GM18505 (cell line): ENCODE data around the gene SAMD4B.
"Not testable (repeated sequence)": the region's sequence is repeated elsewhere in the genome, so short reads cannot be mapped to it uniquely, and the experiment has no call there.

Source experiments
- ATAC-seq: cut with Tn5 transposase; IDR thresholded peaks from one replicate; pipeline ENCODE4 v1.9.1; 2021; ENCODE audit not compliant: unreplicated experiment
- POLR2A ChIP-seq: IDR thresholded peaks from 4 replicates; pipeline ENCODE4 v1.6.1; 2011; ENCODE audit warnings: borderline replicate concordance; ENCODE audit not compliant: insufficient read depth, insufficient read length; ENCODE audit errors: extremely low read depth

Gene SAMD4B

DNA sequence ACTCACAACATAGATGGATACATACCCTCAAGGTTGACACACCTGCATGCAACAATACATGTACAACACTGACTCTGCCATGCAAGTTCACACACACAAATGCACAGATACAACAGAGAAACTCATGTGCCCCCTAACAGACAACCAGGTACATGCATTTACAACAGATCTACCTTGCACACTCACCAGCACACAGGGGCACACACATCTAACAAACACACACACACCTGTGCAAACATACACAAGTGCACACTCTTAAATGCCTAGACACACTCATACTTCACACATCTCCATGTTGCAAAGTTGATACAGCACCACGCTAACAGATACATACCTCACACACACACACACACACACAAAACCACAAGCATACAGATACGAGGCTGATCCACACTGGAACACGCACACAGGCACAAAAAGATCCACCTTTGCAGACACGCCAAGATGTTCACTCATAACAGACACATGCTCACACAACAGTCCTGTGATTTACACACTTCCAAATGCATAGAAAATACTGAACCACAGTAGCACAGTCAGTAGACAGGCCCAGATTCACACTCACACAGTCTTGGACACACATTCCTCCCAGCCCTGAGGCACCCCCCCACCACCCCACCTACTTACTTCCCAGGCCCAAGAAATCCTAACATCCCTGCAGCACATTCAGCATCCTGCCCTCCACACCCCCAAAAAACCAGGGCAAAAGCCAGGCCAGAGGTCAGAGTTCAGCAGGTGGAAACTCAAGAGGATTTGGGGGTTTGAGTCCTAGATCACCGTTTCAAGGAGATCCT, 22.9 kb upstream of the SAMD4B start:
- no peak for ATAC-seq
- no peak for TF ChIP-seq POLR2A

DNA sequence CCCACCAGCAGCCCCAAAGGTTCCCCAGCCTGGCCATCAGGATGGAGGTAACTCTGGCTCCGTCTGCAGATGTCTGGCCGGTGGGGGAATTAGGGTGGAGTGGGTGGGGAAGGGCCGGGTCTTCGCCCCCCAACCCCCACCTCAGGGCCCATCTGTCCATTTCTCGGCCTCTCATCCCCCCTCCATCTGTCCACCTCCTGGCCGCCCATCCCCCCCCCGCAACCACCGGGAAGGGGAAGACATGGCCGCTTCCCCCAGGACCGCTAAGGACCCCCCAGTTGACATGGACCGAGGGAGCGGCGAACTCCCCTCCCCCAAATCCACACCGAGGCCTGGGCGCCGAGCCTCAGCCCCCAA, 22.4 kb upstream of the SAMD4B start:
- TF ChIP-seq POLR2A, result no peak
- ATAC-seq, result no peak

DNA sequence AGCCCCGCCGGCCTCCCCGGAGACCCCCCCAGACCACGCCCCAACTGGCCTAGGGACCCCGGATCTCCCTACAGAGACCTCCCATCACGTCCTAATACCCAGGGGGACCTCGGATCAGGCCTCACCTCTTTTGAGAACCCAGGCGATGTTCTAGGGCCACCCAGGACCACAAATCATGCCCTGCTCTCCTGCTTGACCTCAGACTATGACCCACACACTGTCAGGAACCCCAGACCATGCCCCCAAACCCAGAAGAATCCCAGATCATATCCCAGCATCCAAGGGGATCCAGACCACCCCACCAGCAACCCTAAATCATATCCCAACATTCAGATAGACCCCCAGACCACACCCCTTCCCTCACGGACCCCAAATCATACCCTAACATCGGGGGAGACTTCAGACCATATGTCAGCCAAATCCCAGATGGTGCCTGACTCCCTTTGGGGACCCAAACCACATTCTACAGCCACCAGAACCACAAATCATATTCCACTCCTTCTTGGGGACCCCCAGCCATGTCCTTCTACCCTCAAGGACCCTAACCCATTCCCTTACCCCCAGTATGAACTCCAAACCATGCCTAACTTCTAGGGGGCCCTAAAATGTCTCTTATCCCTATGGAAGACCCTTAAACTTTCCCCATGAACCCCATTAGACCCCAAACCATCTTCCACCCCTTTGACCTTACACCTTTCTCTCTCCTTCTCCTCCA, 20.9 kb upstream of the SAMD4B start:
- no peak for ATAC-seq
- TF ChIP-seq POLR2A, result no peak

DNA sequence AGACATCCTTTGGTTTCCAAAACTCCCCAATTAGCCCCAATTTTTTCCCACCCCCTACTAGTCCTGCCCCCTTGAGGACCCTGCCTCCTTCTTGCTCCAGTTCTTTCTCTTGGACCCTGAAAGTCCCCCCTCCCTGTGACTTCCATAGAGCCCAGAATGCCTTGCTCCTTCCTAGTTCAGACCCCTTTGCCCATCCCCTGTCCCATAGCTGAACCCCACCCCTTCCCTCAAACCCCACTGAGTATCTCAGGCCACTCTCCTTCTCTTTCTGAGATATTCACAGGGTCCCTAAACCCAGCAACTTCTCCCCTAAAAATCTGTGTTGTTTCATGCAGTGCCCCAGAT, 20.4 kb upstream of the SAMD4B start:
- no peak for ATAC-seq
- TF ChIP-seq POLR2A, result no peak

DNA sequence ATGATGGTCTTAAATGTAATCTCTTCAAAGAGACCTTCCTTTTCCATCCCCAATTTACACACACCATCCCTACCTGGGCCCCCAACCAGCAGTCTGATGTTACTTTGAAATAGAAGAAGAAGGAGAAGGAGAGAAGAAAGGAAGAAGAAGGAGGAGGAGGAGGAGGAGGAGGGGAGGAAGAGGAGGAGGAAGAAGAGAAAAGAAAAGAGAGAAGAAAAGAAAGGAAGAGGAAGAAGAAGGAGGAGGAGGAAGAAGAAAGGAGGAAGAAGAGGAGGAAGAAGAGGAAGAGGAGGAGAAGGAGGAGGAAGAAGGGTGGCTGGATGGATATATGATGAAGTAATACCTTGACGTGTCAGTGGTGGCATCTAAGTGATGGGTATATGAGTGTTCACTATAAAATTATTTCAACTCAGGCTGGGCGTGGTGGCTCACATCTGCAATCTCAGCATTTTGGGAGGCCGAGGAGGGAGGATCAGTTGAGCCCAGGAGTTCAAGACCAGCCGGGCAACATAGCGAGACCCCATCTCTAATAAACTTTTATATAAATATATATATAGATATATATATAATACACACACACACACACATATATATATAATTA, 17.9 kb upstream of the SAMD4B start:
- ATAC-seq, result no peak

DNA sequence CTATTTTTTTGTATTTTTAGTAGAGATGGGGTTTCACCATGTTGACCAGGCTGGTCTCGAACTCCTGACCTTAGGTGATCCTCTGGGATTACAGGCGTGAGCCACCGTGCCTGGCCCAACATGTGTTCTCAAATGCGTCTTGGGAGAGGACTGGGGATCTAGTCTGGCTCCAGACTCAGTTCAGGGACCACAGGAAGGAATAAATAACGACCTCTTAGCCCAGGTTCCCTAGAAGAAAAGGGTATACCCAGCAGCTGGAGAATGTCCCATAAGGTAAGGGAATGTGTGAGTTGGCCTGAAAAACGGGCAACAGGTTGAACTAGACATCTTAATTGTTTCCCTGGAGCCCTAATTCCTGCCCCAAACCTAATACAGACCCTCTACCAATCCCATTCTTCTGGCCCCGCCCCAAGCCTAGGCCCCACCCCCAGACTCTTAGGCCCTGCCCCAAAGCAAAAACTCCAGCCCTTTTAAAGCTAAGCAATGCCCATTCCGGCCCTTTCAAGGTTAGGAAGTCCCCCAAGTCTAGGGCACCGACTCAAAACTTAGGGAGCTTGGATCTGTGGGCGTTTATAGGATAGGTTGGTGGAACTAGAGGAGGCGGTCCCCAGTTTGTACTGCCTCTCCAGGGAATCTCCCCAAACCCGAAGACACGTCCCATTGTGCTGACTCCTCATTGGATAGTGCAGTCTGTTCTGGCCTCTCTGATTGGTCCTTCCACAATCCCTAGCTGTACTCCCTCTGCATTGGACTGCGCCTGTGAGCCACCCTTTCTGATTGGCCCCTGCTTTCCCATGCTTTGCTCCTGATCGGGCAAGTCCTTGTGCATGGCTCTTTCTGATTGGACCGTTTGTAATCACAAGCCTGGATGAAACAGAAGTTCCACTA, 16.2 kb upstream of the SAMD4B start:
- ATAC-seq, result no peak

More for the DNA sequence above, 17.9 kb upstream of the SAMD4B start:
- TF ChIP-seq POLR2A, result no peak

DNA sequence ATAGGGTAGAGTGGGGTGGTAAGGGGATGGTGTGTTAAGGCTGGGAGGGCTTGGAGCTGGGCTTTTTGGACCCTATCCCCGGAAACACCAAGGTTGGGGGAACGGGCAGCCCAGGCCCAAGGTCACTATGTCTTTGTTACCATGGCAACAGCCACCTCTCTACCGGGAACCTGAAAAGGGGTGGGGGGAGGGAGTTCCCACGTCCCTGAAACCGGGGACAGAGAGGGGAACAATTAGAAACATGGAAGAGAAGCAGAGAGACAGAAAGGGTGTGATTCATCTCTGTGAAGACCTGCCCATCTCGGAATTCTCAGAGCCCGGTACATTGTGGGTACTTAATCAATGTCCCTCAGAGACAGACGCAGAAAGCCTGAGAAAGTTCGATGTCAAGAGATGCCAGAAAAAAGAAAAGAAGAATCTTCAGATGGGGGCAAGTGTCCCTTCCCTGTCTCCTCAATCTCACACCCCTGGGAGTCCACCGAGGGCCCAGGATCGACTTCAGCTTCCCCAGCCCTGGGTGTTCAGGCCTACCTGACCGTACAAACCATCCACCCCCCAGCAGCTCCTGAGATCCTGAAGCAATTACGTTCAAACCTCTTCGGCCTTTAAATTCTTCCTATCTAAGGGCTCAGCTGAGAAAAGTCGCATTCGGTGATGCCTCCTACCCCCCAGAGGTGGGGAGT, 14.7 kb upstream of the SAMD4B start:
- no peak for ATAC-seq
- TF ChIP-seq POLR2A, result no peak

More for the DNA sequence above, 16.2 kb upstream of the SAMD4B start:
- no peak for TF ChIP-seq POLR2A

DNA sequence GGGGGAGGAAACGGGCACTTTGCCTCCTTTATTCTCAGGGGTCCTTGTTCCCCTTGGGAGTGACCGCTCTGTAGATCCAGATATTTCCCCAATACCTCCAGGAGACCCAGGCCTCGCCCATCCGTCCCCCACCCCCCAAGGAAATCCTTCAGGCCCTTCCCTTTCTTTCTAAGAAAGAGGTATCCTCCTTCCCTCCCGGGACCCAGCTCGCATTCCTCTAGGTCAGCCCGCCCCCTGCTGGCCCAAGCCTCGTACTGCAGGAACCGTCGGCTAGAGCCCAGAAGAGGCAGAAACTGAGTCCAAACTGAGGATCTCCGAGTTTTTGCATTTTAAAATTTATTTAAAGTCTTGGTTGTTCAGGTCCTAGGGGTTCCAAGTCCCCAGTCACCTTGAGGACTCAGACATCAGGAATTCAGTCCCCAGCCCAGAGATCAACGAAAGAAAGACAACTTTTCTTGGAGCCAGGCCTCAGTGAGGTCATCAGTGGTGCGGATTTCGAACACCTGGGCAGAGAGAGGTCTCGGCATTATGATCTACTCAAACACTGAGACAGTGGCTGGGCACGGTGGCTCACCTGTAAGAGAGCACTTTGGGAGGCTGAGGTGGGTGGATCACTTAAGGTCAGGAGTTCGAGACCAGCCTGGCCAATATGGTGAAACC, 14.0 kb upstream of the SAMD4B start:
- ATAC-seq, result no peak
- TF ChIP-seq POLR2A, result no peak

DNA sequence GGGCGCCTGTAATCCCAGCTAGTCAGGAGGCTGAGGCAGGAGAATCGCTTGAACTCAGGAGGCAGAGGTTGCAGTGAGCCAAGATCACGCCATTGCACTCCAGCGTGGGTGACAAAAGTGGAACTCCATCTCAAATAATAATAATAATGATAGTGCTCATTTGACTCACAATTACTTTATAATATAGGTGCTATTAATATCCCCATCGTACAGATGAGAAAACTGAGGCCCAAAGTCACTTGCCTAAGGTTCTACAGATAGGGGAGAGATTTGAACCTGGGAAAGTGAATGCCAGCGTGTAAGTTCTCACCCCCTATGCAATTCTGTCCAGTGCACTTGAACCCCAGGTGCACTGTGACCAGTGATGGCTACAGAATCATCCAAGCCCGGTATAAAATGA, 12.3 kb upstream of the SAMD4B start:
- ATAC-seq, result no peak
- no peak for TF ChIP-seq POLR2A

DNA sequence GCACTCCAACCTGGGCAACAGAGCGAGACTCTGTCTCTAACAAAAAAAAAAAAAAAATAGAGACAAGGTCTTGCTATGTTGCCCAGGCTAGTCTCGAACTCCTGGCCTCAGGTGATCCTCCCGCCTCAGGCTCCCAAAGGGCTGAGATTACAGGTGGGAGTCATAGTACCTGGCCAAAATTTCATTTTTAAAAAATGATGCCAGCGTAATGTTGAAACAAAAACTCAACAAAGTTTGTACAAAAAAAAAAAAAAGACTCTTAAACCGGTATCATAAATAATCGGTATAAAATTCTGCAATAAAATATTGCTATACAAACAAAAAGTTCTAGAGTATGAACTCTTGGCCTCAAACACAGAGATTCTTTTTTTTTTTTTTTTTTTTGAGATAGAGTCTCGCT, 9.9 kb upstream of the SAMD4B start:
- no peak for TF ChIP-seq POLR2A
- no peak for ATAC-seq

DNA sequence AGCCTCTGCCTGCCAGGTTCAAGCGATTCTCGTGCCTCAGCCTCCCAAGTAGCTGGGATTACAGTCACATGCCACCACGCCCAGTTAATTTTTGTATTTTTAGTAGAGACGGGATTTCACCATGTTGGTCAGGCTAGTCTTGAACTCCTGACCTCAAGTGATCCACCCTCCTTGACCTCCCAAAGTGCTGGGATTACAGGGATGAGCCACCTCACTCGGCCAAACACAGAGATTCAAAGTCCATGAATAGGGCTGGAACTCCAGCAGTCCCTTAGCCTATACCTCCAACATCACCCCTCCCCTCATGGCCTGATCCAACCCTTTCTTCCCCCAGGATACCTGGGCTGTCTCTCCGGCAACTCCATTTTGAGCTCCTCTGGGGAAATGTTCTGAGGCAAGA, 9.5 kb upstream of the SAMD4B start:
- not testable (repeated sequence) for ATAC-seq

DNA sequence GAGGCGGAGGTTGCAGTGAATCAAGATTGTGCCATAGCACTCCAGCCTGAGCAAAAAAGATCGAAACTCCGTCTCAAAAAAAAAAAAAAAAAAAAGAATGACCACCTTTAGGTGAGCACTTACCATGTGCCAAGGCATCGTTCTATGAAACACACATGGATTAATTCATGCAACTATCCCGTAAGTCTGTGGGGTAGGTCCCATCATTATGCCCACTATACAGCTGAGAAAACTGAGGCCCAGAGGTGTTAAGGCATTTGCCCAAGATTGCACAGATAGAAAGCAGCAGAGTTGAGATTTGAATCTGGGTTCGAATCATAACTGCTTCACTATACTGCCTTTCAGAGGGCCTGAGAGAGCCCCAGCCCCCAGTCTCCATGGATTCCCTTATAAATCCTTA, 8.7 kb upstream of the SAMD4B start:
- TF ChIP-seq POLR2A, result no peak
- no peak for ATAC-seq
